PC-9 (cell line): ENCODE results near the gene GDF7. TPM values are rescaled to one million over a fixed set of nuclear protein-coding genes. Genes with fewer than 3 reads are reported as not detected.

Source experiments
- Bru-seq: library from RNA; stranded (reverse); fragments of 400-500 nt; gene quantifications from one replicate; lab custom pipeline; 2021; lab: Mats Ljungman, UMichigan
- BruChase-seq, 2 experiments: library from RNA; stranded (reverse); fragments of 400-500 nt; gene quantifications; one replicate each; lab custom pipeline; 2021; lab: Mats Ljungman, UMichigan
- BruUV-seq: library from RNA; stranded (reverse); fragments of 400-500 nt; replicated peaks from 2 replicates; lab custom pipeline; 2021; lab: Mats Ljungman, UMichigan
- CTCF ChIA-PET: fragments of 300-600 bp; sonication (Branson Sonifier 250); formaldehyde crosslinking; loops from one replicate; lab custom pipeline; 2022; ENCODE audit warnings: antibody characterized with exemption; lab: Charles Lee
- POLR2A ChIA-PET: fragments of 300-600 bp; sonication (Branson Sonifier 250); formaldehyde crosslinking; loops from one replicate; lab custom pipeline; 2022; ENCODE audit warnings: antibody characterized with exemption; ENCODE audit not compliant: unreplicated experiment; lab: Charles Lee
- DNase-seq, 2 experiments: peaks; one replicate each; pipeline versions ENCODE4 v3.0.0 to v3.0.0-alpha.2; 2015 to 2022; ENCODE audit warnings: mixed read lengths in 1 of 2
- H2AFZ ChIP-seq: fragments of 200-600 bp; sonication (generic); 2 replicates; pipeline ENCODE4 v1.8.1; 2017; ENCODE audit warnings: antibody characterized with exemption
- H3F3A ChIP-seq: fragments of 200-600 bp; sonication (generic); 2 replicates; pipeline ENCODE4 v1.8.1; 2017; ENCODE audit warnings: antibody characterized with exemption, mild to moderate bottlenecking, low read depth; ENCODE audit not compliant: insufficient read depth
- H3K27ac ChIP-seq: fragments of 200-600 bp; sonication (generic); 2 replicates; pipeline ENCODE4 v1.6.1; 2016; ENCODE audit warnings: mixed run types
- H3K27me3 ChIP-seq: fragments of 200-600 bp; sonication (generic); 2 replicates; pipeline ENCODE4 v1.6.1; 2016; ENCODE audit warnings: low read depth, mixed run types; ENCODE audit not compliant: insufficient read depth
- H3K36me3 ChIP-seq: fragments of 200-600 bp; sonication (generic); 2 replicates; pipeline ENCODE4 v1.6.1; 2016; ENCODE audit warnings: low read depth, mixed run types
- H3K4me1 ChIP-seq: fragments of 200-600 bp; sonication (generic); replicated peaks from 2 replicates; pipeline ENCODE4 v1.6.1; 2016; ENCODE audit warnings: mixed run types; ENCODE audit not compliant: insufficient read depth
- H3K4me2 ChIP-seq: fragments of 200-600 bp; sonication (generic); 2 replicates; pipeline ENCODE4 v1.6.1; 2017; ENCODE audit warnings: mixed run types
- H3K4me3 ChIP-seq: fragments of 200-600 bp; sonication (generic); 2 replicates; pipeline ENCODE4 v1.6.1; 2016; ENCODE audit warnings: mixed run types
- H3K79me2 ChIP-seq: fragments of 200-600 bp; sonication (generic); 2 replicates; pipeline ENCODE4 v1.6.1; 2017; ENCODE audit warnings: low read depth, mixed run types
- H3K9me2 ChIP-seq: fragments of 200-600 bp; sonication (generic); 2 replicates; pipeline ENCODE4 v1.8.1; 2017; ENCODE audit warnings: mild to moderate bottlenecking; ENCODE audit not compliant: insufficient read depth
- H3K9me3 ChIP-seq: fragments of 200-600 bp; sonication (generic); 2 replicates; pipeline ENCODE4 v1.8.1; 2016; ENCODE audit warnings: low read depth; ENCODE audit not compliant: insufficient read depth
- H4K20me1 ChIP-seq: fragments of 200-600 bp; sonication (generic); 2 replicates; pipeline ENCODE4 v1.8.1; 2017; ENCODE audit not compliant: insufficient read depth
- CTCF ChIP-seq: fragments of 200-600 bp; sonication (generic); conservative IDR thresholded peaks from 2 replicates; pipeline ENCODE4 v1.6.1; 2017; ENCODE audit warnings: mixed run types, antibody characterized with exemption, mild to moderate bottlenecking, moderate library complexity
- EZH2 ChIP-seq: fragments of 200-600 bp; sonication (generic); IDR thresholded peaks from 2 replicates; pipeline ENCODE4 v1.8.0; 2017; ENCODE audit warnings: antibody characterized with exemption, low read depth
- intact Hi-C: fragments of 100-400 bp; cut with micrococcal nuclease; formaldehyde crosslinking; loops from one replicate; pipeline ENCODE4 v1.10.0; 2022; ENCODE audit not compliant: unreplicated experiment
- long read RNA-seq: library from polyadenylated mRNA; stranded (forward); transcript quantifications from one replicate; pipeline ENCODE4 v2.0.0, GENCODE V29; 2022
- total RNA-seq: library from RNA; stranded (reverse); gene quantifications from 2 replicates; pipeline ENCODE4 v1.2.3, GENCODE V29; 2021

GDF7 gene
- total RNA-seq, result 0.04 TPM in 1 of 2 replicates, not detected in the other
- not detected for Bru-seq, nascent RNA
- BruChase-seq, experiment 1, labeled RNA remaining after a 2-hour chase, result not detected
- not detected for BruChase-seq, experiment 2, labeled RNA remaining after a 6-hour chase
- long read RNA-seq, result 0 reads

DNA sequence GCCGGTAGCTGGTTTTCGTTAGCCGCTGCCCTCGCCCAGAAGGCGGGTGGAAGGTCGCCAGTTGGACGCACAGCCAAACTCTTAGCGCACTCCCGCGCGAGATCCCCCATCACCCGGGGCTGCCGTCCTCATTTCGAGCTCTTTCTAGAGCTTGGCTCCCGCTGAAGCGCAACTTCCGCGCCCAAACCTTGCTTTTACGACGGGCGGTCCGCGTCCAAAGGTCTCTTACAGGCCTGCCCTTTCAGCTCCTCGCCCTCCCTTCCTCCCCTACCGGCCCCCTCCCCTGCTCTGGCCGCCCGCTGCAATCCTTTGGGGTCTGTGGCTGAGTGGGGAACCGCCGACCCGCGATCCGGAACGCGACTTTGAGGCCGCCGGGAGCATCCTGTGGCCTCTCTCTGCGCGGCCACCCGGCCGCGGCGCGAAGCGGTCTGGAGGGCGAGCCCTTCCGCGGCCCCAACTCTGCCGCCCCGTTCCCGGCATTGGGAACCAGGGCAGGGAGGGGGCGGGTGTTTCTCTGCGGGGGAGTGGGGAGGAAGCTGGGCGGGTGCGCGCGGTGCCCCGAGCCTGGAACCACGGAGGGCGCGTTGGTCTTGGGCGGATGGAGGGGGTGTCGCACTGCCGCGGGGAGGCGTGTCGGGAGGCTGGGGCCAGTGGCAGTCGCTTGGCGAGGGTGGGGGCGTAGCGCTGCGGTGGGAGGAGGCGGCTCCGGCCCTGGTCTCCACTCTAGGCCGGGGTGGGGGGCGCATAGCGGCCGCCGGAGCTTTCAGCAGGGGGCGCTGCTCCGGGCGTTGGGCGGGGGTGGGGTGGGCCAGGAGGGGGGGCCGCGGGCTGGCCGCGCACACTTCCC lies at the start of gene GDF7:
Gene GDF7, plus strand, starts transcription at position 841 of the 847 bp plus-strand sequence. CDS start 96 bp downstream, outside the sequence.
- Histone ChIP-seq H3K9me2 (no peaks in the 10 kb centered on the region), H3K9me3 (no peaks in the 10 kb centered on the region), H3K79me2 (no peaks in the 10 kb centered on the region), H3K4me3 (no peak within 1 kb of the TSS), H3K27me3 (0 out of 2 replicates have a peak, but pooled peaks cover 14% of the 10 kb centered on the region), H3K4me1 (peaks cover 2% of the 10 kb centered on the region), H3K36me3 (no peaks in the 10 kb centered on the region), H3K4me2 (no peak within 1 kb of the TSS), H3K27ac (no peak within 1 kb of the TSS), H2AFZ (no peak within 1 kb of the TSS), H3F3A (no peaks in the 10 kb centered on the region), H4K20me1 (no peaks in the 10 kb centered on the region)
- ChIA-PET POLR2A (no interaction called here), CTCF (no interaction called here)
- TF ChIP-seq CTCF (no peak), EZH2 (no peak)
- intact Hi-C loops, result no loop called here
- DNase-seq, result no peak
- BruUV-seq, result no TSS peak

- intact Hi-C loops, result loop anchor here (1.0 to 5.0 kb wide), 2 partner anchors 16 to 121 kb away; no protein-coding TSS in a partner anchor
- no peaks in the 10 kb centered on the region for H3K79me2 ChIP-seq
- peak overlapping the region; percentile 72 for H3K27ac ChIP-seq
- H3F3A ChIP-seq, result peaks cover 17% of the 10 kb centered on the region
- peak overlapping the region; percentile 51 for H3K4me2 ChIP-seq
- POLR2A ChIA-PET, result interaction anchor here (0.6 to 1.2 kb wide), 5 partner anchors 25 to 171 kb away, joined by 3 to 15 read pairs (median 5); partner anchors contain the start of gene RHOB
- BruUV-seq, result no TSS peak
- no peaks in the 10 kb centered on the region for H3K9me3 ChIP-seq
- CTCF ChIA-PET, result interaction anchor here (0.6 to 1.0 kb wide), 3 partner anchors 16 to 171 kb away, joined by 3 to 18 read pairs (median 5); partner anchors contain the start of gene RHOB
- H2AFZ ChIP-seq, result no peak overlapping the region
- TF ChIP-seq CTCF, result peak; percentile 47; the same call in 1 of the 2 replicates
- TF ChIP-seq EZH2, result no peak
- H3K36me3 ChIP-seq, result no peaks in the 10 kb centered on the region
- peaks cover 60% of the 10 kb centered on the region for H3K4me1 ChIP-seq
- no peaks in the 10 kb centered on the region for H4K20me1 ChIP-seq
- DNase-seq, result peak; percentile 92 to 95
- H3K9me2 ChIP-seq, result no peaks in the 10 kb centered on the region
- no peaks in the 10 kb centered on the region for H3K27me3 ChIP-seq
- no peak overlapping the region for H3K4me3 ChIP-seq
These were observed 49.0 kb upstream of the GDF7 start for GRCh38 chr2:20617892-20618467.

- Histone ChIP-seq H2AFZ (no peak overlapping the region), H4K20me1 (no peaks in the 10 kb centered on the region), H3K4me2 (peak overlapping the region; percentile 51), H3F3A (peaks cover 17% of the 10 kb centered on the region), H3K79me2 (no peaks in the 10 kb centered on the region), H3K36me3 (no peaks in the 10 kb centered on the region), H3K9me2 (no peaks in the 10 kb centered on the region), H3K27ac (peak overlapping the region; percentile 72), H3K4me3 (no peak overlapping the region), H3K4me1 (peaks cover 59% of the 10 kb centered on the region), H3K27me3 (no peaks in the 10 kb centered on the region), H3K9me3 (no peaks in the 10 kb centered on the region)
- ChIA-PET CTCF (interaction anchor here (0.6 to 1.0 kb wide), 2 partner anchors 16 to 662 kb away, joined by 5 to 9 read pairs; no protein-coding TSS in a partner anchor), POLR2A (interaction anchor here (0.6 to 1.2 kb wide), 4 partner anchors 24 to 172 kb away, joined by 3 to 15 read pairs (median 5); partner anchors contain the start of gene RHOB)
- no peak for TF ChIP-seq CTCF
- no peak for TF ChIP-seq EZH2
- no peak for DNase-seq
- intact Hi-C loops, result loop anchor here (1.0 to 5.0 kb wide), 2 partner anchors 16 to 121 kb away; no protein-coding TSS in a partner anchor
- TSS peak; percentile 57 for BruUV-seq
These were observed 48.5 kb upstream of the GDF7 start for GRCh38 chr2:20618468-20618885.
